ENCODE measurements around the gene CHAD.
A peak's percentile ranks its signal among the peaks of the same experiment; 100 is the strongest.

CHAD gene, protein sequence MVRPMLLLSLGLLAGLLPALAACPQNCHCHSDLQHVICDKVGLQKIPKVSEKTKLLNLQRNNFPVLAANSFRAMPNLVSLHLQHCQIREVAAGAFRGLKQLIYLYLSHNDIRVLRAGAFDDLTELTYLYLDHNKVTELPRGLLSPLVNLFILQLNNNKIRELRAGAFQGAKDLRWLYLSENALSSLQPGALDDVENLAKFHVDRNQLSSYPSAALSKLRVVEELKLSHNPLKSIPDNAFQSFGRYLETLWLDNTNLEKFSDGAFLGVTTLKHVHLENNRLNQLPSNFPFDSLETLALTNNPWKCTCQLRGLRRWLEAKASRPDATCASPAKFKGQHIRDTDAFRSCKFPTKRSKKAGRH

GRCh38 chr17:50468304-50469207, at the start of gene CHAD:
Gene CHAD, minus strand, starts transcription at chr17:50468880. Its CDS starts 67 bp downstream, at chr17:50468813.
- no peak for DNase-seq

DNA sequence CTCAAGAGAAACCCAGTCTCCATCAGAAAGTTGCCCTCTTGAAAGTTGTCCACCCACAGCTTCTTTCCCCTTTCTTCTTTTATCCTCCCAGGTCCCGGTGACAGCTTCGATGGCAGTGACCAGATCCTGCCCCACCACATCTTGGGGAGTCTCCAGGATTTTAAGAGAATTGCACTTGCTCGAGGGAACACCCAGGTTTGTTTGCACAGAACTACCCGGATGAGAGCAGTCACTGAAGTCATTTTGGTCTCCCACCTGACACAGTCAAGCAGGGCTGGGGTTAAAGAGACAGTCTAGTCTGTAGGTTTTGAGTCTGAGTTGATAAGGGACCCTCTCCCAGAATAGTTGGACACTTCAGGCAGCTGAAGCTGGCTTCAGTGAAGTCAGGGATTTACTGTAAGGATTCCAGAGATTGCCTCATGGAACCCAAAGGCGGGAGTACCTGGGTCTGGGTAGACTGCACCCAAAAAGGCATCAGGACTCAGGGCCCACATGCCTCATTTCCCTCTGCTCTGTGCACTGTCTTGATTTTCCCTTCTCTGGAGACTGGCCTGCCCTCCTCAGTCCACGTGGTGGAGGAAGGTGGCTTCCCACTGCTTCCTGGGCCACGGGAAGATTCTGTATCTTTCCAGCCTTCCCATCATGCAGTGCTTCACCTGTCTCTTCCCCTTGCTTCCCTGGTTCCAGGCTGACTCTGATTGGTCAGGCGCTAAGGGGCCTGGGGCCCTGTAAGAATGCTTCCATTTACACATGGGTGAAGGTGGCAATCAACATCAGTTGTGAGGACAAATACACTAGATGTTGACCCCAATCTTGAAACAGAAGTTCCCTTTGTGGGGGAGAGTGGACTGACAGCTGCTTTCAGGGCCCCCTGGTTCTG, 49.1 kb upstream of the CHAD start:
- DNase-seq: no peak

DNA sequence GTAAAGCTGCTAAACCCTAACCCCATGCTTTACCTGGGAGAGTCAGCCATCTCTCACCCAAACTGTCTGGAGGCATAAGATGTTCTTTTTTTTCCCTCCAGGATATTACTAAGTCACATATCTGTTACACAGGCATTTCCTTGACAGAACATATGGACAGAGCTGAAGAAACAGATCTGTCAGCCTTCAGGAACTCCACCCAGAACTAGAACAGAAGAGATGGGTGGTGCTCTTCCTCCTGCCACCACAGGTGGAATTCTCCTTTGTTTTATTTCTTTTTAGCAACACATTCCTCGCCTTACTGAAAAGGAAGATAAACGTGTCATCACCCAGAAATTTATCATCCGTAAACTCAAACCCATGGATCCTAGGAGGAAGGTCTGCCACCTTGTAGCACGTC, 48.3 kb upstream of the CHAD start:
- no peak for DNase-seq

- DNase-seq: no peak
Observed at GRCh38 chr17:50514936-50515702, 46.4 kb upstream of the CHAD start.

DNA sequence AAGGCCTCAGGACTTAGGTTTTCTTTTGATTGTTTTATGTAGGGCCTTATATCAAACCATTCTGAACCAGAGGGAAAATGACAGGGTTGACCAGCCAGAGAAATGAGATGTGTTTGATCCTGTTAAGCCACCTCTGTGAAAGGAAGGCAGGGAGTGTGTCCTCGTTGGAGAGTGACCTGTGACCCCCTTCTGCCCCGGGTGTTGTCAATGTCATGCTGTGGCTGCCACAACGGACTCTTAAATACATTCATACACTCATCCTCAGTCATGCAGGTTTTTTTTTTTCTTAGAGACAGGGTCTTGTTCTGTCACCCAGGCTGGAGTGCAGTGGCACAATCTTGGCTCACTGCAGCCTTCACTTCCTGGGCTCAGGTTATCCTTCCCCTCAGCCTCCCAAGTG, 45.7 kb upstream of the CHAD start:
- DNase-seq: no peak

DNA sequence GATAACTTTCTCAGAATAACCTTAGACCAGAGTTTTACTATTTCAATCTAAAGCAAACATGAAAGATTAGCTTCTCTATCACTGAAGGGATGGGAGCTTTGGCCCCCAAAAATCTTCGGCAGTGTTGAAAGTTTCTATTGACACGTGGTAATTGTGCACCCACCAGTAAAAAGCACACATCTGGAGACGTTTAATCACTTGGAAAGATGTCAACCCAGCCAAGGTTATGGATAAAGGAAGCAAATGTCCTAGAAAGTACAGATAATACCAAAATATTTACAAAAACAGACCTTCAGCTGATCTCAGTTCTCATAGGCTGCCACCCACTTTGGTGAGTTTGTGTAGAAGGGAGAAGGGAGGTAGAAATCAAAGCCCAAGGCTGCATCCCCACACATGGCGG, 44.8 kb upstream of the CHAD start:
- DNase-seq: no peak

GRCh38 chr17:50511058-50511457, 42.4 kb upstream of the CHAD start:
- peak; percentile 66 for DNase-seq

GRCh38 chr17:50508573-50509460, 40.1 kb upstream of the CHAD start:
- no peak for DNase-seq

GRCh38 chr17:50507871-50508572, 39.3 kb upstream of the CHAD start, which contains the start of gene MYCBPAP:
Gene MYCBPAP, plus strand, starts transcription at chr17:50508439. Its CDS starts 236 bp downstream, at chr17:50508675.
- peak; percentile 91 for DNase-seq

DNA sequence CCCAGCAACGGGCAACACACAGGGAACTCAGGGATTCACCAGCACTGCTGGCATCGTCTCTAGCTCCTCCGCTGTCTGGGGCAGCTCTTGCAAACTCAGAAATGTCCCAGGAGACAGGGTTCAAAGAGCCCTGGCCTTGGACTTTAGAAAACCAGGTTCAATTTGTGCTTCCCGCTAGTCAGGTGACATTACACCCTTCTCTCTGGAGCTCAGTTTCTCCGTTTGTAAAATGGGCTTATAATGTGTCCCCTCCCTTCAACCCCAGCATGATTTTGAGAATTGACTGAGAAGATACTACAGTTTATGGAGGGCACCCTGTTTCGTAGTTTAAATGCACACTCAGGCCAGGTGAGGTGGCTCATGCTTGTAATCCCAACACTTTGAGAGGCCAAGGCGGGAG, 37.6 kb upstream of the CHAD start:
- no peak for DNase-seq

GRCh38 chr17:50505591-50506130, 37.0 kb upstream of the CHAD start:
- no peak for DNase-seq

DNA sequence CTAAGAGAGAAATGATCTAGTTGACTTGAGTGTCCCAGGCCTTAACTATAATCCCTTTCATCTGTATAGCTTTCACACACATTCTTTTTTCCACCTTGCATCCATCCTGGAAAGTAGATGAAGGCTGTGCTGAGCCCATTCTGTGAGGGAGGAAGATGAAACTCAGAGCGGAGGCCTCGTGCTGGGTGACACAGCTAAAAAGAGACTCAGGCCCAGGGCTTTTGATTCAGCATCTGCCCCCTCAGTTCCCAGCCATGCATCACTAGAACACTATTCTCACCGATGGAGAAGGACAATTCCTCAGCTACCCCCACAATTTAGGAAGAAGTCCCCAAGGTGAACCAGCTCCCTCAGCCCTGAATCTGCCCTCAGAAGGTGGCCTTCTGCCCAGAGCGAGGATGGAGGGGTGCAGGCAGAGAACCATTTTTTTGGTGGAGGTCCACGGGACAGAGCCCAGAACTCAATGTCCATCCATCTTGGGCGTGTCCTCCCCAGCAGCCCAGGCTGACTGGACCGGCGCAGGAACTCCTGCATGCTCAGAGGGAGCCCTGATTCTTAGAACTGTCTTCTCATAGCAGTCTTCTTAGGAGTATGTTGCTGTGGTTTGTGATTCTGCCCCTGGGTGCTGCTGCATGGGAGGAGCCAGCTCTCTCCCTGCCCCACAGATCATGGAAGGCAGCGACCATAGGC, 33.8 kb upstream of the CHAD start:
- no peak for DNase-seq

- no peak for DNase-seq
Observed at GRCh38 chr17:50501054-50501453, 32.4 kb upstream of the CHAD start.

- DNase-seq: no peak
Observed at GRCh38 chr17:50499721-50500120, 31.0 kb upstream of the CHAD start.

DNA sequence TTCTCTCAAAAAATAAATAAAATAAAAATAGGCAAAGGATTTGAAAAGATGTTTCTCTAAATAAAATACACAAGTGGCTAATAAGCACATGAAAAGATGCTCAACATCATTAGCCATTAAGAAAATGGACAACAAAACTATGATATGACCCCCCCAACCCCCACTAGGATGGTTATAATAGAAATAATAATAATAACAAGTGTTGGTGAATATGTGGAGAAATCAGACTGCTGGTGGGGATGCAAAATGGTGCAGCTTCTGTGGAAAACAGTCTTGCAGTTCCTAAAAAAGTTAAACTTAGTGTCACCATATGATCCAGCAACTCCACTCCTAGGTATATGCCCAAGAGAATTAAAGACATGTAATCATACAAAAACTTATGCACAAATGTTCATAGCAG, 30.6 kb upstream of the CHAD start:
- DNase-seq: no peak

DNA sequence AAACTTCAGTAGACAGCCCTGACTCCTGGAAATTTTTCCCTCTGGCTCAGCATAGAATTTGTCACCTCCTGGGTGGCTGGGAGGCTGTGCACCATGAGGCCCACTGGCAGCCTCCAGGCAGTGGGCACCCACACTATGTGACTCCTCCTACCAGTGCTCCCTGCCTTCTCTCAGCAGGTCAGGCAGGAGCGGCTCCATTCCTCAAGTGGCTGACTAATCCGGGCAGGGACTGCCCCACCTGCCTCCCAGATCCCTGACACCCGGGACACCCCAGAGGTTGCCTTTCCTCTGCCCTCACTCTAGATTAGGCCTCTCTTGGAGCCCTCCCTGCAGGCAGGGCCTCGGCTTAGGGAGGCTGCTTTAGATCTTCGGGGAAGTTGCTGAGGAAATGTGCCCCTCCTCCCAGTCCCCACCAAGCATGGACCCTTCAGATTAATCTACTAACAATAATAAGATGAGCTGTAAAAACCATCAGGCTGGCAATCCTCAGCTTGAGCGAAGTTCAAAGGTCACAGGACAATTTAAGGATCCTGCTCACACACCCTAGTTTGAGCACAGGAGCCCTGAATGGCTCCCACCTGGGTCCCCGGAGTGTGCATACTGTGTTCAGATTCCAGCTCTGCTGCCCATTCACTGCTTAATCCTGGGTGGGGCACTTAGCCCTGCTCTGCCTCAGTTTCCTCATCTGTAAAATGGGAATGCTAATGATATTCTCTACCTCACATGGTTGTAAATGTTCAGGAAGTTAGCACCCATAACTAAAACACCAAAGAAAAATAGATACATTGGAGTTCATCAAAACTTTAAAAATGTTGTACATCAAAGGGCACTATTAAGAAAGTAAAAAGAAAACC, 29.6 kb upstream of the CHAD start:
- DNase-seq: no peak

DNA sequence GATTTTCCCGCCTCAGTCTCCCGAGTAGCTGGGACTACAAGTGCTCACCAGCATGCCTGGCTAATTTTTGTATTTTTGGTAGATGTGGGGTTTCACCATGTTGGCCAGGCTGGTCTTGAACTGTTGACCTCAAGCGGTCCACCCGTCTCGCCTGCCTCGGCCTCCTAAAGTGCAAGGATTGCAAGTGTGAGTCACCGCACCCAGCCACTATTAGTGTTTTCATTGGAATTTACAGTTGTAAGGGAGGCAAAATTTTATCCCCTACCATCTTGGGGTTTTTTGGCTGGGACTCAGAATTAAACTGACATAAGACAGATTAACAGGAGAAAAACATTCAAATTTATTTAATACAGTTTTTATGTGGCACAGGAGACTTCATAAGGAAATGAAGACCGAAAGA, 27.2 kb upstream of the CHAD start:
- DNase-seq: no peak

DNA sequence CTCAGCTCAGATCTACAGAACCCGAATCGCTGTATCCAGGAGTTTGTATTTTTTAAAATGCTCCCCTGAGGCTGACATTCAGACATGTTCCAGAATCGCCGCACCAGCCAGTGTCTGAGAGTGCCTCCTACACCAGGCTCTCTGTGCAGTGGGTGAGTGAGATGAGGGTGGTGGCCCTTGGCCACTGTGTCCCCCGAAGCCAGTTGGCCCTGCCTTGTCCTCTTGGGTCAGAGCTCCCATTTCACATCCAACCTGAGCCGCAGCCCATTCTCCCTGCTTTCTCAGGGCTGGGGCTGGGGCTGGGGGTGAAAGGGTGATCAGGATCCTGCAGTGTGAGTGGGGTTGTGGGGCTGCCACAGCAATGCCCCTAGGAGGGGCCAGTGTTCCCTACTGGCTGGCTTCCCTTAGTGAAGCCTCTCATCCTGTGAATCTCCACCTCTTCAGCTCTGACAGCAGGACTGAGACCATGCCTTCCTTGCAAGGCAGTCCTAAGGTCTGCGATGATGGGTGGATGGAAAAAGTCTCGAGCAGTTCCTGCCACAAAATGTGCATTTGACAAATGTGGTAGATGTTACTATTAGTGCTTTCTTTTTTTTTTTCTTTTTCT, 26.6 kb upstream of the CHAD start:
- DNase-seq: no peak

All from activated CD8-positive, alpha-beta memory T cell treated with anti-CD3 and anti-CD28 coated beads, Interleukin-2, amount 50 U/mL, for 48 hours (primary cell).